OCI-LY3 (cell line): ENCODE measurements around the gene BFSP1.

Experiments used
- EZH2phosphoT487 ChIP-seq: fragments of 200-600 bp; shearing (Covaris generic); IDR thresholded peaks from 2 replicates; pipeline ENCODE4 v1.6.1; 2018; ENCODE audit warnings: antibody characterized with exemption, mixed run types, low read depth
- TF ChIP-seq, protein P1 (sequence below): fragments of 200-600, 300-600 bp; sonication (generic); IDR thresholded peaks from 2 replicates; pipeline ENCODE4 v1.5.1; 2014; ENCODE audit warnings: antibody characterized with exemption, low read length, low read depth

GRCh38 chr20:17504898-17505635, 26.1 kb downstream of the BFSP1 start:
- TF ChIP-seq, protein P1, sequence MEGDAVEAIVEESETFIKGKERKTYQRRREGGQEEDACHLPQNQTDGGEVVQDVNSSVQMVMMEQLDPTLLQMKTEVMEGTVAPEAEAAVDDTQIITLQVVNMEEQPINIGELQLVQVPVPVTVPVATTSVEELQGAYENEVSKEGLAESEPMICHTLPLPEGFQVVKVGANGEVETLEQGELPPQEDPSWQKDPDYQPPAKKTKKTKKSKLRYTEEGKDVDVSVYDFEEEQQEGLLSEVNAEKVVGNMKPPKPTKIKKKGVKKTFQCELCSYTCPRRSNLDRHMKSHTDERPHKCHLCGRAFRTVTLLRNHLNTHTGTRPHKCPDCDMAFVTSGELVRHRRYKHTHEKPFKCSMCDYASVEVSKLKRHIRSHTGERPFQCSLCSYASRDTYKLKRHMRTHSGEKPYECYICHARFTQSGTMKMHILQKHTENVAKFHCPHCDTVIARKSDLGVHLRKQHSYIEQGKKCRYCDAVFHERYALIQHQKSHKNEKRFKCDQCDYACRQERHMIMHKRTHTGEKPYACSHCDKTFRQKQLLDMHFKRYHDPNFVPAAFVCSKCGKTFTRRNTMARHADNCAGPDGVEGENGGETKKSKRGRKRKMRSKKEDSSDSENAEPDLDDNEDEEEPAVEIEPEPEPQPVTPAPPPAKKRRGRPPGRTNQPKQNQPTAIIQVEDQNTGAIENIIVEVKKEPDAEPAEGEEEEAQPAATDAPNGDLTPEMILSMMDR: peak; percentile 84
- no peak for TF ChIP-seq EZH2phosphoT487
